Measurements from ENCODE around the gene SERINC5.

Gene SERINC5

GRCh38 chr5:80175337-80175736 is 80.5 kb downstream of the SERINC5 start:
- no peaks in the 10 kb centered on the region for H3K9me3 Mint-ChIP-seq
- TF ChIP-seq CTCF (IDR thresholded peaks at IDR 0.05), result no peak
- H3K27ac Mint-ChIP-seq, result no peak overlapping the region
- peaks cover 54% of the 10 kb centered on the region for H3K36me3 Mint-ChIP-seq (ENCODE audit: low read depth)
- no peak overlapping the region for H3K4me3 Mint-ChIP-seq
- H3K27me3 Mint-ChIP-seq (ENCODE audit: low read depth, poor library complexity), result no peaks in the 10 kb centered on the region
- H3K4me1 Mint-ChIP-seq, result peaks cover 58% of the 10 kb centered on the region
- DNase-seq, result no peak

- H3K9me3 Mint-ChIP-seq, result no peaks in the 10 kb centered on the region
- peak overlapping the region; percentile 88 for H3K27ac Mint-ChIP-seq
- peaks cover 58% of the 10 kb centered on the region for H3K4me1 Mint-ChIP-seq
- no peaks in the 10 kb centered on the region for H3K27me3 Mint-ChIP-seq (ENCODE audit: low read depth, poor library complexity)
- no peak overlapping the region for H3K4me3 Mint-ChIP-seq
- DNase-seq, result no peak
- no peak for TF ChIP-seq CTCF (IDR thresholded peaks at IDR 0.05)
- peaks cover 58% of the 10 kb centered on the region for H3K36me3 Mint-ChIP-seq (ENCODE audit: low read depth)
These were observed 81.1 kb downstream of the SERINC5 start for GRCh38 chr5:80174790-80175189.

- Mint-ChIP-seq H3K4me1 (peaks cover 65% of the 10 kb centered on the region), H3K36me3 (ENCODE audit: low read depth) (peaks cover 64% of the 10 kb centered on the region), H3K27me3 (ENCODE audit: low read depth, poor library complexity) (no peaks in the 10 kb centered on the region), H3K9me3 (no peaks in the 10 kb centered on the region), H3K4me3 (no peak overlapping the region), H3K27ac (no peak overlapping the region)
- DNase-seq, result no peak
- no peak for TF ChIP-seq CTCF (IDR thresholded peaks at IDR 0.05)
These were observed 83.7 kb downstream of the SERINC5 start for GRCh38 chr5:80172067-80172695.

- Mint-ChIP-seq H3K4me3 (no peak overlapping the region), H3K36me3 (ENCODE audit: low read depth) (peaks cover 58% of the 10 kb centered on the region), H3K27me3 (ENCODE audit: low read depth, poor library complexity) (no peaks in the 10 kb centered on the region), H3K27ac (peak overlapping the region; percentile 88), H3K9me3 (no peaks in the 10 kb centered on the region), H3K4me1 (peaks cover 80% of the 10 kb centered on the region)
- DNase-seq, result no peak
- no peak for TF ChIP-seq CTCF (IDR thresholded peaks at IDR 0.05)
These were observed 85.7 kb downstream of the SERINC5 start for GRCh38 chr5:80170117-80170535.

GRCh38 chr5:80168388-80169028 is 87.3 kb downstream of the SERINC5 start:
- Mint-ChIP-seq H3K36me3 (ENCODE audit: low read depth) (peaks cover 58% of the 10 kb centered on the region), H3K9me3 (peaks cover 5% of the 10 kb centered on the region), H3K4me1 (peaks cover 78% of the 10 kb centered on the region), H3K27me3 (ENCODE audit: low read depth, poor library complexity) (no peaks in the 10 kb centered on the region), H3K4me3 (no peak overlapping the region), H3K27ac (peak overlapping the region; percentile 82)
- no peak for TF ChIP-seq CTCF (IDR thresholded peaks at IDR 0.05)
- no peak for DNase-seq

GRCh38 chr5:80165452-80165851 is 90.4 kb downstream of the SERINC5 start:
- peak; percentile 34 for DNase-seq
- H3K27me3 Mint-ChIP-seq (ENCODE audit: low read depth, poor library complexity), result peaks cover 4% of the 10 kb centered on the region
- peaks cover 62% of the 10 kb centered on the region for H3K4me1 Mint-ChIP-seq
- TF ChIP-seq CTCF (IDR thresholded peaks at IDR 0.05), result no peak
- H3K4me3 Mint-ChIP-seq, result peak overlapping the region; percentile 35
- peaks cover 29% of the 10 kb centered on the region for H3K9me3 Mint-ChIP-seq
- peak overlapping the region; percentile 98 for H3K27ac Mint-ChIP-seq
- H3K36me3 Mint-ChIP-seq (ENCODE audit: low read depth), result peaks cover 68% of the 10 kb centered on the region
